Astrocyte (in vitro differentiated cells and primary cell): Measurements from ENCODE around the gene COL19A1. TPM values are rescaled to one million over a fixed set of nuclear protein-coding genes. Genes with fewer than 3 reads are reported as not detected.

Source experiments
- DNase-seq: peaks from one replicate; pipeline ENCODE4 v3.0.0-alpha.2; 2010; ENCODE audit warnings: low read depth
- FAIRE-seq: peaks from 2 replicates; lab custom pipeline; 2011; peaks lifted over from hg19 to GRCh38; lab: Jason Lieb, UNC
- H2AFZ ChIP-seq: 2 replicates; pipeline ENCODE4 v1.6.0; 2012; ENCODE audit warnings: low read depth, low read length, inconsistent platforms
- H3K27ac ChIP-seq: 2 replicates; pipeline ENCODE4 v1.5.1; 2011; ENCODE audit warnings: low read depth, low read length, inconsistent platforms
- H3K27me3 ChIP-seq: 2 replicates; pipeline ENCODE4 v1.6.0; 2011; ENCODE audit warnings: low read length, inconsistent platforms; ENCODE audit not compliant: insufficient read depth
- H3K36me3 ChIP-seq: 2 replicates; pipeline ENCODE4 v1.5.1; 2011; ENCODE audit warnings: low read length, inconsistent platforms; ENCODE audit not compliant: insufficient read depth
- H3K4me1 ChIP-seq: 2 replicates; pipeline ENCODE4 v1.5.1; 2011; ENCODE audit warnings: low read length, inconsistent platforms; ENCODE audit not compliant: insufficient read depth
- H3K4me2 ChIP-seq: 2 replicates; pipeline ENCODE4 v1.6.0; 2012; ENCODE audit warnings: low read length, inconsistent platforms
- H3K4me3 ChIP-seq: 2 replicates; pipeline ENCODE4 v1.5.1; 2011; ENCODE audit warnings: low read depth, mild to moderate bottlenecking, low read length, inconsistent platforms; ENCODE audit not compliant: insufficient read depth
- H3K79me2 ChIP-seq: 2 replicates; pipeline ENCODE4 v1.6.0; 2012; ENCODE audit warnings: mild to moderate bottlenecking, low read length, inconsistent platforms; ENCODE audit not compliant: insufficient read depth
- H3K9ac ChIP-seq: 2 replicates; pipeline ENCODE4 v1.6.0; 2012; ENCODE audit warnings: mild to moderate bottlenecking, low read length, inconsistent platforms
- H3K9me3 ChIP-seq: 2 replicates; pipeline ENCODE4 v1.5.1; 2012; ENCODE audit warnings: low read depth, mild to moderate bottlenecking, low read length, inconsistent platforms; ENCODE audit not compliant: insufficient read depth
- H4K20me1 ChIP-seq: 2 replicates; pipeline ENCODE4 v1.6.0; 2012; ENCODE audit warnings: low read length, inconsistent platforms; ENCODE audit not compliant: insufficient read depth
- H3K27ac Mint-ChIP-seq: one replicate; pipeline ENCODE4 v1.8.0; 2021; ENCODE audit warnings: mild to moderate bottlenecking, mixed read lengths; ENCODE audit not compliant: unreplicated experiment
- H3K27me3 Mint-ChIP-seq: one replicate; pipeline ENCODE4 v1.8.0; 2021; ENCODE audit warnings: low read depth, mixed read lengths; ENCODE audit not compliant: unreplicated experiment
- H3K36me3 Mint-ChIP-seq: one replicate; pipeline ENCODE4 v1.8.0; 2021; ENCODE audit warnings: low read depth, mixed read lengths; ENCODE audit not compliant: unreplicated experiment
- H3K4me1 Mint-ChIP-seq: one replicate; pipeline ENCODE4 v1.8.0; 2021; ENCODE audit warnings: low read depth, mixed read lengths; ENCODE audit not compliant: unreplicated experiment
- H3K4me3 Mint-ChIP-seq: one replicate; pipeline ENCODE4 v1.8.0; 2021; ENCODE audit warnings: mild to moderate bottlenecking, moderate library complexity, mixed read lengths; ENCODE audit not compliant: unreplicated experiment
- H3K9me3 Mint-ChIP-seq: one replicate; pipeline ENCODE4 v1.8.0; 2021; ENCODE audit warnings: mild to moderate bottlenecking, mixed read lengths; ENCODE audit not compliant: unreplicated experiment
- EZH2 ChIP-seq: IDR thresholded peaks from 2 replicates; pipeline ENCODE4 v1.6.1; 2012; ENCODE audit warnings: mild to moderate bottlenecking, low read length, inconsistent platforms; ENCODE audit not compliant: insufficient read depth
- total RNA-seq: library from RNA; stranded (reverse); gene quantifications from 2 replicates; pipeline ENCODE4 v1.2.1, GENCODE V29; 2021
- TF ChIP-seq, protein P1 (sequence below): IDR thresholded peaks from 2 replicates; pipeline ENCODE4 v1.5.1; 2011; ENCODE audit warnings: low read depth, mild to moderate bottlenecking, inconsistent platforms, low read length, moderate library complexity; ENCODE audit not compliant: insufficient read depth

COL19A1 gene
- total RNA-seq, 1 donor from 2014 or later, result 0.18 TPM

DNA sequence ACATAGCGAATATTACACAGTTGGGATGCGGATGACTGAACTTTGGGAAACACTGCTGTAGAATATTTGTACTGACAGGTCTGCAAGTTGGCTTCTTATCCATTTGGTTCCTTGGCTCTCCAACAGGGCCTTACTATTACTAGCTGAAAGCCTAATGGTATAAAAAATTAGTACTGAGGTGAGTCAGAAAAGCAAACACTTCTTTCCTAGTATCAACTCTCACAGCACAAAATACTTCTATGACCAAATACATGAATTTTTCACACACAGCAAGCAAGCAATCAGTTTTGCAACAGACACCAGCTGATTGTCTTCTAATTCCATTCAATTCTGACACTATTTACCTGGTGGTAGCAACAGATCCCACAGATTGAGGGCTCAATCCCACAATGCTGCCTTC lies 268.2 kb downstream of the COL19A1 start:
- Histone ChIP-seq H2AFZ (no peak overlapping the region), H3K9me3 (no peaks in the 10 kb centered on the region), H3K9ac (no peak overlapping the region), H3K4me1 (no peaks in the 10 kb centered on the region), H3K36me3 (no peaks in the 10 kb centered on the region), H3K4me3 (no peak overlapping the region), H3K4me2 (no peak overlapping the region), H3K79me2 (no peaks in the 10 kb centered on the region), H4K20me1 (no peaks in the 10 kb centered on the region), H3K27ac (no peak overlapping the region), H3K27me3 (no peaks in the 10 kb centered on the region)
- TF ChIP-seq, protein P1, sequence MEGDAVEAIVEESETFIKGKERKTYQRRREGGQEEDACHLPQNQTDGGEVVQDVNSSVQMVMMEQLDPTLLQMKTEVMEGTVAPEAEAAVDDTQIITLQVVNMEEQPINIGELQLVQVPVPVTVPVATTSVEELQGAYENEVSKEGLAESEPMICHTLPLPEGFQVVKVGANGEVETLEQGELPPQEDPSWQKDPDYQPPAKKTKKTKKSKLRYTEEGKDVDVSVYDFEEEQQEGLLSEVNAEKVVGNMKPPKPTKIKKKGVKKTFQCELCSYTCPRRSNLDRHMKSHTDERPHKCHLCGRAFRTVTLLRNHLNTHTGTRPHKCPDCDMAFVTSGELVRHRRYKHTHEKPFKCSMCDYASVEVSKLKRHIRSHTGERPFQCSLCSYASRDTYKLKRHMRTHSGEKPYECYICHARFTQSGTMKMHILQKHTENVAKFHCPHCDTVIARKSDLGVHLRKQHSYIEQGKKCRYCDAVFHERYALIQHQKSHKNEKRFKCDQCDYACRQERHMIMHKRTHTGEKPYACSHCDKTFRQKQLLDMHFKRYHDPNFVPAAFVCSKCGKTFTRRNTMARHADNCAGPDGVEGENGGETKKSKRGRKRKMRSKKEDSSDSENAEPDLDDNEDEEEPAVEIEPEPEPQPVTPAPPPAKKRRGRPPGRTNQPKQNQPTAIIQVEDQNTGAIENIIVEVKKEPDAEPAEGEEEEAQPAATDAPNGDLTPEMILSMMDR, result no peak
- Mint-ChIP-seq H3K36me3 (no peaks in the 10 kb centered on the region), H3K9me3 (no peaks in the 10 kb centered on the region), H3K27me3 (no peaks in the 10 kb centered on the region), H3K27ac (no peak overlapping the region), H3K4me1 (no peaks in the 10 kb centered on the region), H3K4me3 (no peak overlapping the region)
- DNase-seq (no peak), FAIRE-seq (no peak)

DNA sequence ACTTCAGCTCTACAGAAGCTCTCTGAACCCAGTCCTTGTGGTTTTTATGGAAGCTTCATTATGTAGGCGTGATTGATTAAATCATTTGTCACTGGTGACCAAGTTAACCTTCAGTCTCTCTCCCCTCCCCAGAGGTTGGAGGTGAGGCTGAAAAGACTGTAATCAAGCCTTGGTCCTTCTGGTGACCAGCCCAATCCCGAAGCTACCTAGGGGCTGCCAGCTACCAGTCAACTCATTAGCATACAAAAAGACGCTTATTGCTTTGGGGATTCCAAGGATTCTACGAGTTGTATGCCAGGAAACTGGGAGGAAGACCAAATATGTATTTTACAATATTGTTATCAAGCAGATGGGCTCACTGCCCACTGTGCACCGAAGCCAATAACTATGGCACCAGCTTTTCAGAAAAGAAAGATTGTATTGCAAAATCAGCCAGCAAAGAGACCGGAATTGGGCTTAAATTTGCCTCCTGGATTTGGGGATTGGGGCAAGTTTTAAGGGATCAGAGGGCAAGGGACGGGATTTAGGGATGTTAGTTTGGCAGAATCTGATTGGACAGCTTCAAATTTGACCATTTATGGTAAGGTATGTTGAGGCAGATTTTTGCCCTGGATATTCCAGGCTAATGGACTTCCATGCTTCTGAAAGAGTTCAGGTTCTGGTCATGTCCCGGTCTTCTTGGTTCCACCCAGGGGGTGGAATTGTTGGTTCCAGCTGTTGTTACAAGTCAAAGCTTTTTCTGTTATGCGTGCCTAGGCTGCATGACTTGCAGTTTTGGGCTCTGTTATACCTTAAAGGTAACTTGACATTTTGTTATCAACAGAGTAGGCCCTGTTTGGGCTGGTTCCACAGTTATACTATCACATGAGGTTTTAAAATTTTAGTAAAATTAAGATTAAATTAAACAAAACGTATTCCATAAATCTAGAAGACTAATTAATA lies 269.1 kb downstream of the COL19A1 start:
- no peaks in the 10 kb centered on the region for H3K27me3 Mint-ChIP-seq
- Histone ChIP-seq H3K27ac (no peak overlapping the region), H3K4me2 (no peak overlapping the region), H3K79me2 (no peaks in the 10 kb centered on the region), H2AFZ (no peak overlapping the region), H3K36me3 (no peaks in the 10 kb centered on the region), H3K9ac (no peak overlapping the region), H3K9me3 (no peaks in the 10 kb centered on the region), H3K4me1 (no peaks in the 10 kb centered on the region), H3K4me3 (no peak overlapping the region), H4K20me1 (no peaks in the 10 kb centered on the region), H3K27me3 (no peaks in the 10 kb centered on the region)
- DNase-seq (no peak), FAIRE-seq (no peak)
- H3K4me1 Mint-ChIP-seq, result no peaks in the 10 kb centered on the region
- no peak for TF ChIP-seq EZH2
- TF ChIP-seq, protein P1, result no peak
- no peaks in the 10 kb centered on the region for H3K9me3 Mint-ChIP-seq
- no peaks in the 10 kb centered on the region for H3K36me3 Mint-ChIP-seq
- H3K4me3 Mint-ChIP-seq, result no peak overlapping the region
- H3K27ac Mint-ChIP-seq, result no peak overlapping the region

DNA sequence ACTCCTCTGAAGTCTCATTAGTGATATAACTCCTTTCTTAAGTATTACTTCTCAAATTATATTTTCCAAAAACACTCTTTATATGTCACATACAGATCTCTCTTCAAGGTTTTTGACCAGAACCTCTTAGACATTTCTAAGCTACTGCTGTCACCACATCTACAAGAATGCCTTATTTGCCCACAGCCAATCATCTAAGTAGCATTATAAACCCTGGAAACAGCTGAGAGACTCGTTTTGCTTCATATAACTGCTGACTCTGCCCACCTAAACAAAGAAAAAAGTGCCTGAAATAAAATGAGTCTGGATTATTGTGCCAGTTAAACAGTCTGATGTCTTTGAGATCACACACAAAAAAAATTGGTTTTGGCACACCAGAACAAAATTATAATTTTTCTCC lies 270.6 kb downstream of the COL19A1 start:
- no peaks in the 10 kb centered on the region for H3K36me3 Mint-ChIP-seq

More for the DNA sequence above, 270.6 kb downstream of the COL19A1 start:
- H3K9me3 Mint-ChIP-seq, result no peaks in the 10 kb centered on the region
- Histone ChIP-seq H3K27me3 (no peaks in the 10 kb centered on the region), H3K4me3 (no peak overlapping the region), H4K20me1 (no peaks in the 10 kb centered on the region), H3K27ac (no peak overlapping the region), H3K9ac (no peak overlapping the region), H3K4me2 (no peak overlapping the region), H2AFZ (no peak overlapping the region), H3K9me3 (no peaks in the 10 kb centered on the region), H3K79me2 (no peaks in the 10 kb centered on the region), H3K36me3 (no peaks in the 10 kb centered on the region), H3K4me1 (no peaks in the 10 kb centered on the region)
- H3K27ac Mint-ChIP-seq, result no peak overlapping the region
- no peak overlapping the region for H3K4me3 Mint-ChIP-seq
- TF ChIP-seq, protein P1, result no peak
- no peak for TF ChIP-seq EZH2
- no peaks in the 10 kb centered on the region for H3K27me3 Mint-ChIP-seq
- DNase-seq (no peak), FAIRE-seq (no peak)
- no peaks in the 10 kb centered on the region for H3K4me1 Mint-ChIP-seq
